GM19397 (cell line): ENCODE data around the gene OFD1.

Source experiments
- ATAC-seq: cut with Tn5 transposase; IDR thresholded peaks from one replicate; pipeline ENCODE4 v1.9.1; 2021; ENCODE audit warnings: mild to moderate bottlenecking, moderate library complexity; ENCODE audit not compliant: unreplicated experiment

The OFD1 gene

DNA sequence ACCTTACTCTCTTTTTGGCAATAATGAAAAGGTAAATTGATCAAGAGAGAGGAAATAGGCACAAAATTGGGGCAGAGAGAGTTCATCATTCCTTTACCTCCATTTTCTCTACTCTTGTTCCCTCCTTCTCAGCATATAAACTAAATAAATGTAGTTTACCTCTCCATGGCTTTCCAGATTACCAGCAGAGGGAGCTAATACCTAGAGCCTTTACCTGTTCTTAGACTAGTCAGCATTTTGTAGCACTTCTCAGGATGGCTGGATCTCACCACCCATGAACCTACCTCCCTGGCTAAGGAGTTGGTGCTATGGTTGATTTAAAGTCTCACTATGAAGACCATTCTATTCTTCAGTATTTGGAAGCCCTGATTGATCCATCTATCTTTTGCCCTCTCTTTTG lies 15.7 kb downstream of the OFD1 start:
- ATAC-seq = no peak

DNA sequence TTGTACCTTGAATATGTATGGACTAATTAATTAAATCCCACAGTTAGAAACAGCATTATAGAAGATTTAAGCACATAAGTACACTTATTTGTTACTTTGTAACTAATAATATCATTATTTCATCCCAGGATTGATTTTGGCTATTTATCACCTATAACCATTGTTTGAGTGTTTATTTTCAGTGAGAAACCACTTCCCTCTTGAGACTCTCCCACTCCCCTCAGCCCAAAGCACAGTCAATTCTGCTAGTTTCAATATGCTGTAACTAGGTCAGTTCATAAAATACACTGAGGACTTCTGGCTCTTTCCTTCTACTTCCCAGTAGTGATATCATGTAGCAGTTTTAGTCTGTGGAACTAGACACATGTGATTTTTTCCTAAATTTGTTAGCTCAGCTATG lies 16.3 kb downstream of the OFD1 start:
- no peak for ATAC-seq

DNA sequence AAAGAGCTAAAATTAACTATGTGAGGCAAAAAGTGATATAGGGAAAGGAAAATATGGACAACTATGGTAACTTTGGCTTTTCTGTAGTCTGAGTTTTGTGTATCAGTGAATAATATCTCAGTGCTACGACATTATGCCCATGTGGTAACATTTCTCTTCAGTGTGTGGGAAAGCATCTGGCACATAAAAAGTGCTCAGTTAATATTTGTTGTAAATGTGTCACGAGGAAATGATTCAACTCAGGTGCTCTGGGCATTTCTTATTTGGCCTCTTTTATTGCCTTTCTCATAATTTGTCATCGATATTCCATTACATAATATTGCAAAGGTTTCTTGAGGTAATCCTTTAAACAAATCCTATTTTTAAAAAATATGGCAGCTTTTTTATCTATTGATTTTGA lies 17.6 kb downstream of the OFD1 start:
- no peak for ATAC-seq

DNA sequence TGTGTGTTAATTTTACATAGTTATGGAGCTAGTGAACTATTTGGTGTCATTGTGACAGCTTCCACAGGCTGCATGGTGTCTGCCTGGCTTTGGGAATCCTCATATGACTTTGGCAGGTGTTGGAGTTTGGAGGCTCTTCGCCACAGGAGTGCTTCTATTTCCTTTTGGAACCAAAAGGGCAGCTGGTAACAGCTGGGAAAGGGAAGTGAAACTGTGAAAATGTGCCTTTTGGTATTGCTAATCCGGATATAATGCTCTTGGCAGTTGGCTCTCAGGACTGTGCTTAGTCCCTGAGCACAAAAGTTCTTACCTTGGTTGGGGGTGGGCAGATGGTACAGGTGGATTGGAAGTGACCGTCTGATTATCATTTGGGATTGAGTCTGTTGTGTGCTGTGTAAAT lies 18.1 kb downstream of the OFD1 start:
- ATAC-seq = no peak

DNA sequence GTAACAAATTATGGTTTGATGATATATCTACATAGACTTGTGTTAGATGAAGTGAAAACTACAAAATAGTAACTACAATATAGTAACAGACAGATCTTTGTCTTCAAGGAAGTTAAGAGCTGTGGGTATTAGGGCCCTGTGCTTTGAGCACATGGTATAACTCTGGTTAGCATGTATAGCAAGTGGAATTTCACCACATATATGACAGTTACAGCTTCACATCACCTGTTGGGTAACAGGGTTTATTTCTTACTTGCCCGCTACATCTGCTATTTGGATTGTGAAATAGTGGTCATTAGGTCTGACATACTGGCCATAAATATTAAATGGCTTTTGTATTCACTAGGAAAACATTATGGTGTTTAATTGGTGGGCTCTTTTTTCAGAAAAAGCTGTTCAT lies 20.2 kb downstream of the OFD1 start:
- no peak for ATAC-seq

DNA sequence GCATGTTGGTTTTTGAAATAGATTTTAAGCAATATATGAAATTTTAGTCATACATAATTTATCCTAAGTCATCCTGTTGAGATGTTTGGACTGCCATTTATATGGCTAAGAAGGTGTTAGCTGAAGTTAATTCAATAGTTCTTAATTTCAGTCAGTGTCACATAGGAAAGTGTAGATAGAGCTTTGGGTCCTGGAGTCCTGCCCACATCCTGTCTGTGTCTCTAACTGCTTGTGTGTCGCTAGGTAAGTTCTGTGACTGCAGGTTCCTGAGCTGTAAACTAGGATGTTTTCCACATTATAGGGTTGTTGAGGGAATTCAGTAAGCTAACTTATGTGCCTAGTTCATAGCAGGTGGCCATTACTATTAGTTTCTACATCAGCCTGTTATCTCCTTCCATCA lies 20.7 kb downstream of the OFD1 start:
- ATAC-seq = no peak

DNA sequence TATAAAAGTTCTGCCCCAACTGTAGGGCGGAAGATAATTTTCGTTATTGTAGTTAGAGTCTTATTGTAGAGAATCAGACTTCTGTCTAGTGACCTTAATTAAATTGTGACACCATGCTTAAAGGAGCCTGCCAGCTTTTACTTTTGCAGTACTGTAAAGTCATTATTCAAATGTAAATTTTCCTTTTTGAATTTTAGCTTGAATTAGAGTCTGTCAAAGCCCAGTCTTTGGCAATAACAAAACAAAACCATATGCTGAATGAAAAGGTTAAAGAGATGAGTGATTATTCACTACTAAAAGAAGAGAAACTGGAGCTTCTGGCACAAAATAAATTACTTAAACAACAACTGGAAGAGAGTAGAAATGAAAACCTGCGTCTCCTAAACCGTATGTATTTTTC lies 21.8 kb downstream of the OFD1 start:
- no peak for ATAC-seq

DNA sequence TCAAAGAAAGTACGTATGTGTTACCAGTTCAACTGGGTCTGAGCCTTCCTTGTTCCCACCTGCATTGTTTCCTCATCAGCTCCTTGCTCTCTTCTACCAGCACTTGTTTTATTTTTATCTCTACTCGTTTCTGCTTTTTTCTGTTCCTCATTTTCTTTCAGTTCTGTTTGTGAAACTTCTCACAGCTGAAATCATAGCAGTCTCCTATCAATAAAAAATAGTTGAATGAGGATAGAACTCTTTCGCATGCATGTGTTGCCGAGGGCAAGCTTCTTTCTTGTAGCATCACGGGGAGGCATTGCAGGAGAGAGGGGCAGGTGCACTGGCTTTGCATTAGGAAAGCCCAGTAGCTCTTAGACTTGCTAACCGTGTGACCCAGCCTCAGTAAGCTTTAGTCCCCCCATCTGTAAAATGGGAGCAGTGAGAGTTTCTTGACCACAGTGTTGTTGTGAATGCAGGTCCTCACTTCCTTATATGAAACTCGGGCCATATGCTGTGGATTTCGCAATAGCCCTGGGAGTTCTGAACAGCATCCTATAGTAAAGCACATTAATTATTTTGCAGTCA lies 24.7 kb downstream of the OFD1 start:
- ATAC-seq = peak; percentile 66

DNA sequence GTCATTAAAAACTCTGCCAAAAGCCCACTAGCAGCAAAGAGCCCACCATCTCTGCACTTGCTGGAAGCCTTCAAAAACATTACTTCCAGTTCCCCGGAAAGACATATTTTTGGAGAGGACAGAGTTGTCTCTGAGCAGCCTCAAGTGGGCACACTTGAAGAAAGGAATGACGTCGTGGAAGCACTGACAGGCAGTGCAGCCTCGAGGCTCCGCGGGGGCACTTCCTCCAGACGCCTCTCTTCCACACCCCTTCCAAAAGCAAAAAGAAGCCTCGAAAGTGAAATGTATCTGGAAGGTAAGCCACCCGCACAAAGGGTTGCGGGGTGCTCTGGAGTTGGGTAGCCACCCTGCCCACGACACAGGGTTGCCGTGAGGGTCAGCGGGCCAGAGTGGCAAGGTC lies 25.9 kb downstream of the OFD1 start:
- ATAC-seq = no peak

DNA sequence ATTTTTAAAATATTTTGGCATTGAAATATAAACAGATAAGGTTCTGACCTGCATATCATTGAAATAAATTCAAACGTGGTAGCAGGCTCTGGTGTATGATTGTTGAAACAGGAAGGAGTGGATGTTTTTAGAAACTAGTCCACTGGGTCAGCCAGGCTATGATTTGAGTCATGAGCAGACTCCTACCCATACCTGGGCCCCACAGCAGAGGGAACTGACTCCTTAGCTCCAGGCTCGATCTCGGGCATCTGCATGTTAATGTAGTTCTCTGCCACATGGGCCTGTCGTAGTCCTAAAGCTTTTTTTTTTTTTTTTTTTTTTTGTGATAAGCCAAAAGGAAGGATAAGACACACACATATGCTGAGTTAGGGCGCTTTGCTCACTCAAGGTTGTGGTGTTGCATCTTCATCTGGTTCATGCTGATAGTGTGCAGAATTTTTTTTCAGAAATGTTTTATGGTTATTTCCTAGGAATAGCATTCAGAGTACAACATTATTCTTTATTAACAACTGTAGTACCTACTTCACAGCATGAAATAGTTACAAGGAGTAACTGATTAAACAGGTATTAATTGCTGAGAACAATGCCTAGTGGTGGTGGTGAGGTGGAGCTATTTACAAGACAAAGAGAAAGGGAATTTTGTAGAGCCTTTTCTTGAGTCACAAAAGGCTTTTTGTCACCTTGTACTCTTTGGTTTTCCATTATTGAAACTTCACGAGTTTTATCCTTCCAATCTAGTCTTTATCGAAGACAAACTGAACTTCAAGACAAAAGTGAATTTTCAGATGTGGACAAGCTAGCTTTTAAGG lies 27.3 kb downstream of the OFD1 start:
- ATAC-seq = no peak

DNA sequence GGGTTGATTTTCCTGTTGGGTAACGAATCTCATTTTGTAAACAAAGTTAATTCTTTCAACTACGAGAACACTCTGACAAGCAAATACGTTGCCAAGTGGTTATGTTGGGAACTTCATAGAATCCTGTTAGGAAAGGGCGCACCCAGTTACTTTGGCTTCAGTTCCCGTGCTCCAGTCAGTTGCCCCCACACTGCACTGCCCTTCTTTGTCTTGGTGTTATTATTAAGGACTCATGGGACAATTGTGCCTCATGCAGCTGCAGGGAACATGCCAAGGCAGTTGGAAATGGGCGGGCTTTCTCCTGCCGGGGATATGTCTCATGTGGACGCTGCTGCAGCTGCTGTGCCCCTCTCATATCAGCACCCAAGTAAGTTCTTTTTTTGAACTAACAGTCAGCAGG lies 28.9 kb downstream of the OFD1 start:
- ATAC-seq = no peak

DNA sequence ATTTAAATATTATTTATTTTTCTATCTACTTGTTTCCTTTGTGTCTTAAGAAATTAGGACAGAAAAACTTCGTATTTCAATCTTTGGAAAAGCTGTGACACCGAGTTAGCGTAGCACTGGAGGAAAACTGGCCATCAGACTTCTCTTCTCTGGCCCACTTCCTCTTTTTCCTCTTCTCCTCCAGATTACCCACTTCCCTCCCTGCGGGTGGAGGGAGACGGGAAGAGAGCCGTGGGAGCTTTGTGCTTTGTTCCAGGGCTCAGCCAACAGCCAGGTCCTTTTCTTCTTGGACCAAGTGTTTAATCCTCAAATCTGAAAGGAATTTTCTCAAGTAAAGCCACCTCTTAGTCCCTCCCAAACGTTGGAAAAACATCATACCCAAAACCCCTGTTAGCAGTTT lies 29.7 kb downstream of the OFD1 start:
- no peak for ATAC-seq

DNA sequence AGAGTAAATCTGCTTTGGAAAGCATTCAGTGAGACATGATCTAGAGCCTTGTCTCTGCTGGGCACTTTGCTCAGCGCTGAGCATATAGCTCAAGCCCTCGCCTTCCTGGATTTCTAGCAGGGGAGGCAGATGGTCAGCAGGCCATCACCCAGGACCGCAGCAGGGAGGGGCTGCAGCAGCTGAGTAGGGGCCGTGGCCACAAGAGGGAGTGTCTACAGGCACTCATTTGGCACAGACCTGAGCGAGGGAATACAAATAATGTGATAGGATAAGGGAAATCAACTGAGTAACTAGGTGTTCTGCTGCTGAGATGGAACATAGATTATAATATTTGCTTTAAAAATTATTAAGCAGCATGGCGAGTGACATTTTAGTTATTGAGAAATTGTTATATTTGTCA lies 30.2 kb downstream of the OFD1 start:
- no peak for ATAC-seq

DNA sequence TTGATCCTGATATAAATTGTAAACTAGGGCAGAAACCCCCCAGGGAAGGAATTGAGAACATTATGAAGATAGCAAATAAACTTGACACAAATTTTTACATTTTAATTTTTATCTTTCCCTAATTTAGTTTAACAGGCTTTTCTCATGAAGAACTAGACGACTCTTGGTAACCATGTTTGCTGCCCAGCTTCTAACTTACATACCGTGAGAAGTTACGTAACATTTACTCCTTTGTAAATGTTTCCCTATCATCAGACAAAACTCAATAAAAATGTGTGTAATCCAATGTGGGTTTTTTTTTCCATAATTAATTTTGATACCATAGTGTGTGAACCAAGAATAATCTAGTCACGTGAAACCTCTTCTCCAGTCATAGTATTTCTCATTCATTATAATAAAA lies 34.4 kb downstream of the OFD1 start:
- ATAC-seq = no peak

DNA sequence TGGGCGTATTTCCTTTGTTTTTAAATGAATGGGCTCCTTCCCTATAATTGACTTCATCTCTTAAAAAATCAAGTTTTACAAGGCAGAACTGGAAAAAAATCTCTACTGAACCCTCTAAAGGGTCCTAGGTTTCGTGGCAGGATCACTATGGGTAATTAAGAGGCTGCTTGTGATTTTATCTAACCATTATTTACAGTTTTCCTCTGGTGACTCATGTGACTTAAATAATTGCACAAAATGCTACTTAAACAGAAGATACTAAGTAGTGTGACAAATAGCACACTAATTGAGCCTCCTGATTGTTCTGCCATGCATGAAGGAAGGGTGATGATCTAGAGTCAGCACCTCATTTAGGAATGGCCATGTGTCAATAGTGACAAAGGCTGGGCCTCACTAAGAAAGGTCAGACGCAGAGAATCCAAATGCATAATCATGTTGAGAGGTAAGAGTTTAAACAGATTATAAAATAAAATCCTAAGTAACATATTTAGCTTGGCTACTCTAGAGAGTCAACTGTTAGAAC lies 35.5 kb downstream of the OFD1 start:
- no peak for ATAC-seq

DNA sequence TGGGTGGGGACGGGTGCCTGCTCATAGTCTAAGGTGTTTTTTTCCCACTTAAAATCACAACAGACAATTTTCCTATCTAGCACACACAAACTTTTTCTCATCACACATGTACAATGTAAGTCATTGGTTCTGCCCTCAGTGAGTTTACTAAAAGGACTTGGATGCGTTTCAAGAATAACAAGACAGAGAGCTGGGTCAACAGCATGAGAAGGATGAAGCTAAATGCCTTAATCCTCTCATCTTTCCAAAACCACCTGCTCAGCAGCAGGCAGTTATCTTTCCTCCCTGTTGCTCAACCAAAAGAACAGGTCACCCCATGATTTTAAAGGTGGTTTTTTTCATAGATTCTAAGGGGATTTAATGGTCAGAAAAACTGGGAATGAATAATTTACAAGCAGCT lies 40.1 kb downstream of the OFD1 start:
- no peak for ATAC-seq

DNA sequence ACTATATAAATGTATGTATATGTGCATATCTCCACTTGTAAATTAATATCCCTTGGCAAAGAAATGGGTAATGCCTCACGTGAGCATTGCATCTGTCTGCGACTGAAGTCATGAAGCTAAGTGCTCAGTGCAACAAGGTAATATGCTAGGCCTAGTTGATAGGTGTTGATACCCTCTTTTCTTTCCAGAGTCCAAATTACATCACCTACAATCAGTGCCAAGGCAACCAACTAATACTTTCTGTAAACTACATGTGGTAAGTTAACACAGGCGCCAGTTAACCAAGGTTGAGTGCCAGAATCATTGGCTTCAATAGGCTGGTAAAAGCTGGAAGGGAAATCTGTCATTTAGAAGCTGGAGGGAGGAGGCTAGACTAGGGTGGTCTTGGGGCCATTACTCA lies 41.3 kb downstream of the OFD1 start:
- ATAC-seq = no peak

DNA sequence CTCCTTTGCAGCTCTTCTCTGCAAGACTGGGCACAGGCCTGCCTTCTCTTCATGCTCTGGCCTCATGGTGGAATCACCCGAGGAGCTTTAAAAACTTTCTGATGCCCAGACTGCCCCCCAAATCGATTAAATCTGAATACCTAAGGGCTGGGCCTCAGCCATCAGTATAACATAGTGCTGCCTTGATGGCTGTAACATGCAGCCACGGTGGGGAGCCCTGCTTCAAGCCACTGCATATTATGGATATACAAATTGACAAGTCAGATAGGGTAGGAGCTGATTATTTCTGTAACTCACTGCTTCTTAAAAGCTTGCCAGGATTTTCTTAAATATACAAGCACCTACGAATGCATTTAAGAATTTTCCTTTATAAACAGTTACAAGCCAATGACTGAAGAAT lies 41.8 kb downstream of the OFD1 start:
- no peak for ATAC-seq

DNA sequence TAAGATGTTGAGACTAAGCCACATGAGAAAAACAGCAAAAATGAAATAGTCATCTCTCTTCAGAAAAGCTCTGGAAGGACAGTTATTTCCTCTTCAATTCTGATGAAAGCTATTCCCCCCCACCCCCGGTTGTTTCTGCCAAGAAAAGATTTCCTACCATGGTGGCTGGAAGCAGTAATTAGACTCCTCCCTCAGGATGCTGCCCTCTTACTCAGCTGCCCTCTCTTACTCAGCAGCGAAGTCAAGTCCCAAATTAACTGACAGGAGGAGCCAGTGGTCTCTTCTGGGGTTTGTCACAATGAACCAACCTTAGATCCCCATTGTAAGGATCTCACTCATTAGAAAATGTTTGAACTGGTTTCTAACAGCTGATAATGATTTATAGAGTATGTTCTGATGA lies 44.4 kb downstream of the OFD1 start:
- no peak for ATAC-seq

DNA sequence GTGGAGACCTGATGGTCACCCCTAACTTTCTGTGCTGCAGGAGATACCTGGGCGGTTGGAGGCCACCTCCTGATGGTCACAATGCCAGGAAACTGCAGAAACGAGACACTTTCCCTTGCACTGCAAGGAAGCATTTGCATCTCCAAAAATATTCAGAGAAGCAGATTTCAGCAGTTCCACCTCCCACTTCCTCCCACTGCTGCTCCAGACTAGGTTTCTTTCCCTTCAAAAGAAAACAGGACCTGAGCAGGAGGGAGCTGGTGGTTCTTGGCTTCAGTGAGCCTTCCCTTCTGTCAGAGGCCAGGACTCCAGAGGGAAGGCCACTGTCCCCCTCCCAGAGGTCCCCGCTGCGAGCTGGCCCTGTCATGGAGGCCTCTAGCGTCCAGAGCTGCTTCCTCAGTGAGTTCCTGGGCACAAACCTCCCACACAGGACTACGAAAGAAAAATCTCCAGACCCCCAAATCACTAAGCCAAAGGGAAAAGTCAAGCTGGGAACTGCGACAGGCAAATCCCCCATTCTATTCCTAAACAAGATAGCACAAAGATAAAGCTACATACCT lies 46.4 kb downstream of the OFD1 start:
- ATAC-seq = no peak

DNA sequence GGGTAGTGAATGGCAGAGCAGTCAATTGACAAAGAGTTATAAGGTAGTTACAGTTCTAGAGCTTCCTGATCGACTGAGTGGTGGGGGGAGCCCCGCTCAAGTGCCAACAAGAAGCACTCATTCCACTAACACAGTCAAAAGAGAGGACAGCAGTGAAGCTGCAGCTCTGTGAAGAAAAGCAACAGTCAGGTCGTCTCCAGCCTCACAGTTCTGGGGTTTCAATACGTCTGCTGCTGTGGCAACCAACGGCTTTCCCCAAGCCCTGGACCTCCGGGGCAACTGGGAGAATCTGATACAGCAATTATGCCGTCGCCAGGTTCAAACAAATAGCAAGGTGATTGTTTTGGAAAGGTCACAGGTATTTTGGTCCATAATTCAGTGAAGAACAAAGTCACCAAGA lies 51.5 kb downstream of the OFD1 start:
- no peak for ATAC-seq
